Gastroesophageal sphincter (tissue), 4 donors: ENCODE results near the gene HAO1. TPM values are rescaled to one million over a fixed set of nuclear protein-coding genes. Genes with fewer than 3 reads are reported as not detected.
A peak's percentile ranks its signal among the peaks of the same experiment; 100 is the strongest.
"Not testable (repeated sequence)": the region's sequence is repeated elsewhere in the genome, so short reads cannot be mapped to it uniquely, and the experiment has no call there.

ENCODE experiments used
- ATAC-seq: fragments of 150-250 bp; one replicate; pipeline ENCODE4 v1.9.1; 2016; ENCODE audit warnings: mild to moderate bottlenecking, moderate library complexity
- H3K27ac ChIP-seq, 4 donors: fragments of 200-600 bp; sonication (generic) in 3 of 4; 1 replicate in 3 of 4; 2 replicates in 1 of 4; pipeline ENCODE4 v1.5.1; 2016 to 2019
- H3K27me3 ChIP-seq: fragments of 200-600 bp; sonication (generic); one replicate; pipeline ENCODE4 v1.5.1; 2019
- H3K36me3 ChIP-seq, 2 donors: fragments of 200-600 bp; sonication (generic); one replicate each; pipeline ENCODE4 v1.5.1; 2019; ENCODE audit warnings: control low read depth in 1 of 2
- H3K4me1 ChIP-seq, 3 donors: fragments of 200-600 bp; sonication (generic); 1 replicate in 2 of 3; 2 replicates in 1 of 3; pipeline ENCODE4 v1.5.1; 2016 to 2019; ENCODE audit warnings: control low read depth in 2 of 3
- H3K4me3 ChIP-seq, 2 donors: fragments of 200-600 bp; sonication (generic); one replicate each; pipeline ENCODE4 v1.5.1; 2019; ENCODE audit warnings: mild to moderate bottlenecking in 1 of 2, moderate library complexity in 1 of 2
- H3K9me3 ChIP-seq, 3 donors: fragments of 200-600 bp; sonication (generic); one replicate each; pipeline ENCODE4 v1.5.1; 2017 to 2019; ENCODE audit warnings: control low read depth in 2 of 3
- EP300 ChIP-seq: sonication (generic); formaldehyde crosslinking; IDR thresholded peaks from one replicate; pipeline ENCODE4 v1.6.1; 2017; ENCODE audit warnings: antibody characterized with exemption, mild to moderate bottlenecking
- POLR2A ChIP-seq, 2 donors: fragments of 450-650 bp; IDR thresholded peaks; one replicate each; pipeline ENCODE4 v1.6.1; 2017; ENCODE audit warnings: antibody characterized with exemption in 2 of 2, mild to moderate bottlenecking in 2 of 2, moderate library complexity in 1 of 2
- POLR2AphosphoS5 ChIP-seq: sonication (generic); formaldehyde crosslinking; IDR thresholded peaks from one replicate; pipeline ENCODE4 v1.6.1; 2017; ENCODE audit warnings: antibody characterized with exemption
- WGBS, 2 donors: methylation state at CpG; one replicate each; pipeline ENCODE4 v1.1.5; 2018; ENCODE audit warnings: low coverage in 1 of 2; 5-methylcytosine and 5-hydroxymethylcytosine counted together
- total RNA-seq, 4 donors: library from RNA; depleted of rRNA; stranded (reverse); fragments of >200 nt; gene quantifications; one replicate each; pipeline ENCODE4 v1.1.0, GENCODE V29; 2016
- TF ChIP-seq, protein P1 (sequence below), 4 experiments: fragments of 200-600 bp in 2 of 4; fragments of 450-650 bp in 2 of 4; sonication (generic) in 1 of 4; IDR thresholded peaks; one replicate each; pipeline ENCODE4 v1.5.1; 2017 to 2019; ENCODE audit warnings: antibody characterized with exemption in 4 of 4, mild to moderate bottlenecking in 2 of 4, moderate library complexity in 2 of 4

Gene HAO1
- total RNA-seq, 4 donors from 2014 or later, result not detected

DNA sequence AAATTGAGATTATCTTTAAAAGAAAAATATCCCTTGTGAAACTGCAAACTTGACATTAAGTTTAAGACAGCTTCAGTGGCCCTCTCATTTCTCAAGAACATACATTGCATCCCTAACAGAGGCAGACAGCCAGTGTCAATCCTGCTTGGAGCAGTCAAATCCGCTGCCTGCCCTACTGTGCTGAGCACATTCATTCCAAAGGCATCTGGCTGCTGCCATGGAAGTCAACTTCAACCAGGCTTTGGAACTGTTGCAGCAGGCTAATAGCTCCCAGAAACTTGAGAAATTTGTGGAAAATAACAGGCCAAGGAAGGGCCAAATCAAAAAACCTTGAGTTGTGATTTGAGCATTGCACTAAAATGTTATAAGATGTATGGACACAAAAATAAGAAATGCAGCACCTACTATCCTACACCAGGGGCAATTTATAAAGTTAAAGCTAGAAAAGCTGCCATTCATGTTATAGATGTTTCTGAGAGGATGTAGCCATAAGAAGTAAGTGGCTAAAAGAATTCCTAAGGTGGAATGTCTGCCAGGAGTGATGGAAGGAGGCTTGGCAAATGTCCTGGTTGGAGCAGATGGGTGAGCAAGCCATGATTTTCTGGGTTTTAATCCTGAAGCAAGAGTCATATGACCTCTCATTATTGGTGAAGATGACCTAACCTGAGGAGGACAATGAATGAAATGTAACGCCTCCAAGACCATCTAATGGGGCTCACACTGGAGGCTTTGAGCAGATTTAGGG, 31.4 kb upstream of the HAO1 start:
- peaks cover 4% of the 10 kb centered on the region for H3K27me3 ChIP-seq

GRCh38 chr20:7967199-7967844, 27.1 kb upstream of the HAO1 start:
- H3K36me3 ChIP-seq, result no peaks in the 10 kb centered on the region
- TF ChIP-seq EP300, result no peak
- TF ChIP-seq, protein P1, sequence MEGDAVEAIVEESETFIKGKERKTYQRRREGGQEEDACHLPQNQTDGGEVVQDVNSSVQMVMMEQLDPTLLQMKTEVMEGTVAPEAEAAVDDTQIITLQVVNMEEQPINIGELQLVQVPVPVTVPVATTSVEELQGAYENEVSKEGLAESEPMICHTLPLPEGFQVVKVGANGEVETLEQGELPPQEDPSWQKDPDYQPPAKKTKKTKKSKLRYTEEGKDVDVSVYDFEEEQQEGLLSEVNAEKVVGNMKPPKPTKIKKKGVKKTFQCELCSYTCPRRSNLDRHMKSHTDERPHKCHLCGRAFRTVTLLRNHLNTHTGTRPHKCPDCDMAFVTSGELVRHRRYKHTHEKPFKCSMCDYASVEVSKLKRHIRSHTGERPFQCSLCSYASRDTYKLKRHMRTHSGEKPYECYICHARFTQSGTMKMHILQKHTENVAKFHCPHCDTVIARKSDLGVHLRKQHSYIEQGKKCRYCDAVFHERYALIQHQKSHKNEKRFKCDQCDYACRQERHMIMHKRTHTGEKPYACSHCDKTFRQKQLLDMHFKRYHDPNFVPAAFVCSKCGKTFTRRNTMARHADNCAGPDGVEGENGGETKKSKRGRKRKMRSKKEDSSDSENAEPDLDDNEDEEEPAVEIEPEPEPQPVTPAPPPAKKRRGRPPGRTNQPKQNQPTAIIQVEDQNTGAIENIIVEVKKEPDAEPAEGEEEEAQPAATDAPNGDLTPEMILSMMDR (IDR thresholded peaks at IDR 0.05), result no peak
- TF ChIP-seq POLR2AphosphoS5, result no peak
- TF ChIP-seq POLR2A (IDR thresholded peaks at IDR 0.05), result no peak
- H3K4me1 ChIP-seq, result peaks cover 0 to 6% (median 0%) of the 10 kb centered on the region in 3 donors
- ATAC-seq, result peak; percentile 66
- WGBS, 2 donors, result 44 to 63% methylated on average over 4 of the region's 4 CpGs
- peaks cover 4% of the 10 kb centered on the region for H3K27me3 ChIP-seq
- no peak overlapping the region for H3K27ac ChIP-seq
- H3K9me3 ChIP-seq, result no peaks in the 10 kb centered on the region
- H3K4me3 ChIP-seq, result no peak overlapping the region

More for the DNA sequence above, 31.4 kb upstream of the HAO1 start:
- H3K4me3 ChIP-seq, result no peak overlapping the region
- peaks cover 0 to under 1% of the 10 kb centered on the region in 2 donors for H3K36me3 ChIP-seq
- peaks cover 0 to 6% (median 0%) of the 10 kb centered on the region in 3 donors for H3K4me1 ChIP-seq
- 88 to 100% methylated on average over 1 to 2 of the region's 2 CpGs for WGBS, 2 donors
- no peak for ATAC-seq
- H3K9me3 ChIP-seq, result no peaks in the 10 kb centered on the region
- TF ChIP-seq EP300 (no peak), POLR2AphosphoS5 (no peak), POLR2A (IDR thresholded peaks at IDR 0.05) (no peak)
- TF ChIP-seq, protein P1 (IDR thresholded peaks at IDR 0.05), result no peak
- no peak overlapping the region for H3K27ac ChIP-seq

DNA sequence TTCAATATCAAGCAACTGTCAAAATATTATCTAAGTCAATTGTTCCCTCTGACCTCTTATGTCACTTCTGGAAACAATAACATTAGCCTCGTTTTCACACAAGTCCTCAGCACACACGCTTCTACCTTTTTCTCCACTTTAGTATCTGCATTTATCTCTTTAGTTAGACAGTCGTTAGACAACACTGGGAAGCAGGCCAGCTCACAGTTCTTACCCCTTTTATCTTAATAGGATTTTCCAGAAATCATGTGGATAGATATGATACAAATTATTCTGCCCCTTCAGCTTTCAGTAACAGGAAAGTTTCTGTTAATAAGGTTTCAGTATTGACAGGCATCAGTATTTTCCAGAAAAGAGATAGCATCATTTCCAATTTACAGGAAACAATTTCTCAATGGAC, 25.9 kb upstream of the HAO1 start:
- Histone ChIP-seq H3K27me3 (peaks cover 4% of the 10 kb centered on the region), H3K27ac (no peak overlapping the region), H3K4me3 (no peak overlapping the region), H3K4me1 (peaks cover 0 to 6% (median 0%) of the 10 kb centered on the region in 3 donors), H3K36me3 (no peaks in the 10 kb centered on the region), H3K9me3 (no peaks in the 10 kb centered on the region)
- ATAC-seq, result no peak
- WGBS, 2 donors, result 23 to 34% methylated on average over 3 of the region's 3 CpGs
- no peak for TF ChIP-seq POLR2AphosphoS5
- TF ChIP-seq EP300, result no peak
- TF ChIP-seq POLR2A (IDR thresholded peaks at IDR 0.05), result no peak
- TF ChIP-seq, protein P1 (IDR thresholded peaks at IDR 0.05), result no peak

- H3K9me3 ChIP-seq, result peaks cover 0 to 9% (median 0%) of the 10 kb centered on the region in 3 donors
- H3K27me3 ChIP-seq, result no peaks in the 10 kb centered on the region
- H3K27ac ChIP-seq, result no peak overlapping the region
- no peak for ATAC-seq
- no peak overlapping the region for H3K4me3 ChIP-seq
- H3K36me3 ChIP-seq, result no peaks in the 10 kb centered on the region
- no peak for TF ChIP-seq EP300
- no peak for TF ChIP-seq POLR2AphosphoS5
- no peak for TF ChIP-seq POLR2A (IDR thresholded peaks at IDR 0.05)
- TF ChIP-seq, protein P1 (IDR thresholded peaks at IDR 0.05), result no peak
- H3K4me1 ChIP-seq, result no peaks in the 10 kb centered on the region
- WGBS, 2 donors, result 33 to 50% methylated on average over 1 of the region's 1 CpG
Observed at GRCh38 chr20:7959484-7959883, 19.2 kb upstream of the HAO1 start.

DNA sequence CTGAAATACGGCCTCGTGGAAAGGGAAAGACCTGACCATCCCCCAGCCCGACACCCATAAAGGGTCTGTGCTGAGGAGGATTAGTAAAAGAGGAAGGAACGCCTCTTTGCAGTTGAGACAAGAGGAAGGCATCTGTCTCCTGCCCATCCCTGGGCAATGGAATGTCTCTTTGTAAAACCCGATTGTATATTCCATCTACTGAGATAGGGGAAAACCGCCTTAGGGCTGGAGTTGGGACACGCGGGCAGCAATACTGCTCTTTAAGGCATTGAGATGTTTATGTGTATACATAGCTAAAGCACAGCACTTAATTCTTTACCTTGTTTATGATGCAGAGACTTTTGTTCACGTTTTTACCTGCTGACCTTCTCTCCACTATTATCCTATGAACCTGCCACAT, 16.3 kb upstream of the HAO1 start:
- not testable (repeated sequence) for H3K27me3 ChIP-seq, H3K27ac ChIP-seq, H3K36me3 ChIP-seq, ATAC-seq, H3K4me1 ChIP-seq, H3K4me3 ChIP-seq
- 66 to 87% methylated on average over 4 to 5 of the region's 9 CpGs for WGBS, 2 donors
- peaks cover 0 to 20% (median 0%) of the 10 kb centered on the region in 3 donors for H3K9me3 ChIP-seq
